ENCODE data around the gene KLHL2.
"Not testable (repeated sequence)": the region's sequence is repeated elsewhere in the genome, so short reads cannot be mapped to it uniquely, and the experiment has no call there.

Gene KLHL2

DNA sequence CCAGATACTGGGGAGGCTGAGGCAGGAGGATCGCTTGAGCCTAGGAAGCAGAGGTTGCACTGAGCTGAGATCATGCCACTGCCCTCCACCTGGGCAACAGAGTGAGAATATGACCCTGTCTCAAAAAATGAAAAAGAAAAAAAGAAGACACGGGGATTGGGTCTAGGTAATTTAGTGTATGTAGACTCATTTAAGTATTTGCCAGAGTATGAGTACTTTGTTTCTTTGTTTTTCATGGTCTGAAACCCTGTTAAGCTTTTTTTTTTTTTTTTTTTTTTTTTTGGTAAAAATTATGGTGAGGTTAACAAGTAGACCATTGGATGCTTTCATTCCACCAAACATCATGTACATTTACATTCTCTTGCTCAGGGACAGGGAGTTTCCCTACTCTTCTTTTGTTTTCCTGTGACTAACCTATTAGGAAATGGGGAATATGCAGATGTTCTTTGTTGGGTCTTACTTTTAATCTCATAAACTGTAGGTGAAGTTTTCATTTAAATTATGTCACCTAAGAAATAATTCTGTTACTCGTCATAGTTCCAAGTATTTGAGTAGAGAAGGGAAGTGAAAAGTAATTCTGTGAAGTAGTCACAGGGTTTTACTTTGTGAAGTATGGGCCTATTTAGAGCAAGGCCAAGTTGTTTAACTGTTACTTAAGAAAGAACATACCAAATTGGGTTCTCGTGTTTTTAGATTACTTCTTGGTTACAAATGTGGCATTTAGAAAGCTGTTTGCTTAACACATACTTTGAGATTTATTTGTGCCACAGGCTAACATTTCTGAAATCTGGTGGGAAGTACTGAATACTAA lies 25.5 kb downstream of the KLHL2 start:
- not testable (repeated sequence) for DNase-seq (ENCODE audit: low read depth)

DNA sequence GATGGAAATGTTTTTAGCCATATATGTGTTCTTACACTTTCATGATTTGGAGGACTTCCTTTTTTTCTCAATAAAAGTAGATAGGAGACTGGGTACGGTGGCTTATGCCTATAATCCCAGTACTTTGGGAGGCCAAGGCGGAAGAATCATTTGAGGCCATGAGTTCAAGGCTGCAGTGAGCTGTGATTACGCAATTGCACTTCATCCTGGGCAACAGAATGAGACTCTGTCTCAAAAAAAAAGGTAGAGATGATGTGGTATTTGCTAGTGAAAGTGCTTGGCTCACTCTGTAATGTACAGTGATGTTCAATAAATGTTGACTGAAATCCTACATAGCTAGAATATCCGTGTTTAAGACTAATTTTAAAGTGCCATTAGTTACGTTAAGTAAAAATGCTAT lies 27.4 kb downstream of the KLHL2 start:
- no peak for DNase-seq (ENCODE audit: low read depth)

DNA sequence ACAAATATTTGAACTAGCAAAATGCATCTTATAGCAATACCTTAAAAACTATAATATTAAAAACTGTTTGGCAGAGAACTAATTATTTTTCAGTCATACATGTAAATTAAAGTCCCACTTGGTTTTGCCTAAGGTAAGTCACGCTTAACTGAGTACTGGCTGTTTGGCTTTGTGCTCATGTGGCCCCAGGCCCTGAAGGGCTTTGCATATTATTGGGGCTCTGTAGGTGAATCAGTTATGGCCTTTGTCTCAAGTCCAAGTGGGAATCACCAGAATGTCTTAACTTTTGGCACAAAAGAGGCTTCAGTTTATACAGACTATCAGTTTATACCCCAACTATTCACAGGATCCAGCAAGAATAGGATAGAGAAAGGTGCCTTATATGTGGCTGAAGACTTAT lies 29.5 kb downstream of the KLHL2 start:
- DNase-seq (ENCODE audit: low read depth): not testable (repeated sequence)

DNA sequence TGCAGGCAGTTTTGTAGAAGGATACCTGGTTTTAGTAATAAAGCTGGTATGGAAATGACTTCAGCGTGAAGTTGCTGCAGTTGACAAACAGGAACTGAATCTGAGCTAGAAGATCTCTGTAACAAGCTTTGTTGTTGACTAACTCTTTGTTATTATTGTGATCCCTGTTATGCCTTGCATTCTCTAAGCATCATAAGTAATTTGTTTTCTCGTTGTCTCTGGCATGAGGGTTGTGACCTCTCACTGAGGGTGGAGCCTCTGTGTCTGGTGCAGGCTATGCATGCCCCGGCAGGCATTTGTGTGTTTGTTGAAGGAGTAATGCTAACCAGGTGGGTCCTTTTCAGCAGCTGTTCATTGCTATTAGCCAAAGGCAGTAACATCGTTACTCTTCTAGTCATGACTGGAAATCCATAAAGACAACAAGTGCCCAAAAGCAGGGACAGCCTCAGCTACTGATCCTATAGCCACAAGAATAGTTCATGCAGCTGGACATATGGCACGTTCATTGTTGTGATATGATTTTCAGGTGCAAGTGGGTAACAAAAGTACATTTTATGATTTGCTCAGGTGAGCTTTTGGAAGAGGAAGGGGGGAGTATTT lies 30.8 kb downstream of the KLHL2 start:
- DNase-seq (ENCODE audit: low read depth): not testable (repeated sequence)

DNA sequence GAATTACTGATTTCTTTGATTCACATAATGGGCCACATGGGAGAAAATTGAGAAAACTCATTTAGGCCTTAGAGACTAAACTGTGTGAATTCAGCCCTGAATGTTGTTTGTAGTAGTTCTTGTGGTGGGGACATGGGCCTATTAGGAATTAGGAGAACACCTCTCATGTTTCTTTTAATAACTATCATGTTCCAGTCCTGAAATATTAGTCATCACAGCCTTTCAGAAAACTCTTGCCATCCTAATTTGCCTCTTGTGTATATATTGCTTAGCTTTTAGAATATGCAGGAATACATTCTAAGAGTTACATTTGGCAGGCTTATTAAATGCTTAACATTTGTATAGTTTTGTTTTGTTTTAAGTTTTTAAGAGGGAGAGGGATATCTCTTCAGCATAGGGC lies 33.4 kb downstream of the KLHL2 start:
- not testable (repeated sequence) for DNase-seq (ENCODE audit: low read depth)

DNA sequence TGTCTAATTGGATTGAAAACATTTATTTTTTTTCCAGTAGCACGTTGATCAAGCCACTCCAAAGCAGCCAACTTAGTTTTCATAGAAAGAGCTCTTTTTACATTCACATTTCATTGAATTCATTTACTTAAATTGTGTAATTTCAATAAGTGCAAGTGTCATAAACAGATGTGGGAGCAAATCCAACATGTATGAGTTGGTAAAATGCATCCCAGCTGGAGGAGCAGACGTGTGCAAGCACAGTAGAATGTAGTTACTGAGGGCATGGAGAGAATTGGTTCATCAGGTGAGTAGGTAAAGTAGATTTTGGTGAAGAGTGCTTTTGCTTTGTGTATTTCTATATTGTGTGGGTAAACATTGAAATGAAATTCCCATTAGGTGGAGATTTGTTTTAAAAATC lies 36.8 kb downstream of the KLHL2 start:
- not testable (repeated sequence) for DNase-seq (ENCODE audit: low read depth)

DNA sequence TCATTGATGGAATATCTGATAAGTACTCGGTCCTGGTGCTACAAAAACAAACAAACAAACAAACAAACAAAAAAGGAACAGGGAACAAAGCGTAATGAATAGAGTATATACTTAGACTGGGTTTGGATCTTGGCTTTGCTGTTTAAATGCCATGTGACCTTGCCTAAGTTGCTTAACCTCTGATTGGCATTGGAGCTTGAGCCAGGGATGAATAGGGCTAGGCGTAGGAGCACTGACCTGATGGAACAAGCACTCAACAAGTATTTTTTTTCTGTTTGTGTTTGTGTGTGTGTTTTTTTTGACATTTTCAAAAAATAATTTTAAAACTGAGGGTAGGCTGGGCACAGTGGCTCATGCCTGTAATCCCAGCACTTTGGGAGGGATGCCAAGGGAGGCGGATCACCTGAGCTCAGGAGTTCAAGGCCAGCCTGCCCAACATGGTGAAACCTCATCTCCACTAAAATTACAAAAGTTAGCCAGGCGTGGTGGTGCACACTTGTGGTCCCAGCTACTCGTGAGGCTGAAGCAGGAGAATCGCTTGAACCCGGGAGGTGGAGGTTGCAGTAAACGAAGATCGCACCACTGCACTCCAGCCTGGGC lies 37.3 kb downstream of the KLHL2 start:
- DNase-seq (ENCODE audit: low read depth): not testable (repeated sequence)

DNA sequence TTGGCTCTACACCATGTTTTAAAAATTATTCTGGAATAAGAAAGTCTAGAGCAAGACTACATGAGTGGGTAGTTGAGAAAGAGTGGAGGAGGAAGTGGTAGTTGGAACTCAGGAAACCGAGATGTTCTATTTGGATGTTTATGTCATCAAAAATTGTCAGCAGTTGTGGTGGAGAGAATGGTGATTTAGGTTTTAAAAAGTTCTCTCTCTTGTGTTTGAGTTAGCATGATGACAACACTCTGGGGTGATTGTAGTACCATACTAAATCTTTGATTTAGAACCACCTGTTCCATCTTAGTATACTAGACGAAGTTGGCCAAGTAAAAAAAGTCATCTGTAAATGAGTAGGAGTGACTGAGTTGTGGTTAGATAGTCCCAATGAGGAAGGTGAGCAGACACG lies 40.7 kb downstream of the KLHL2 start:
- no peak for DNase-seq (ENCODE audit: low read depth)

DNA sequence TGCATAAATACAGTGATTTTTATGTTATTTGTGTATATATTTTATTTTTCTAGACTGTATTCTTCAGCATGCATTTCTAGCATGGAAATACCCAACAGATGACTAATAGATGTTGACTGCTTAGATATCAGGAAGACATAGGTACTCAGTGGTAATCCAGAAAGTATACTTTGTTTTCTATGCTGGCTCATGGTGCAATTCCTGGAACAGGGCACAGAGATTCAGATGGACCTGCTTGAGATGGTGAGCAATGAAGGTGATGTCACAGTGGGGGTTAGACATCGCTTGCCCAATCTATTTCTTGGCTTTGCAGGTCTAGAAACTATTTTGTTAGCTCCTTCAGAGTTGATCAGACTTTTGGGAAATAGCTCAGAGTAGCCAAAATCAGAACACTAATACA lies 41.5 kb downstream of the KLHL2 start:
- DNase-seq (ENCODE audit: low read depth): not testable (repeated sequence)

DNA sequence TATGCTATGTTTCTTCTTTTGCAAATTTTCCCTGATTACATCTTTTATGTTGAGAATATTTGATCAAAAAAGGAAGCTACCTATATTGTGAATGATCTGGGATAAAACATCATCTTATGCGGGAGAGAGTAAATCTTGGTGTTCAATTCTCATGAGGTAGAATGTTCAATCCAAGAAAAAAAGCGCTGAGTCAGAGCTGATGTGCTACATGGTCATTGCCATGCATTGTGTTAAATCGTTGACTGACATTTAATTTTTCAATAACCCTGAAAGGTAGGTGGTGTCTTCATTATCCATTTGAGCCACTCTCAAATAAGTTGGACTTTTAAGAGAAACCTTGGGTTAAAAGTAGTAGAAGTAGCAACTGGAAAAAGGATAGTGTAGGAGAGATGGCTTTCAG lies 47.4 kb downstream of the KLHL2 start:
- DNase-seq (ENCODE audit: low read depth): not testable (repeated sequence)

DNA sequence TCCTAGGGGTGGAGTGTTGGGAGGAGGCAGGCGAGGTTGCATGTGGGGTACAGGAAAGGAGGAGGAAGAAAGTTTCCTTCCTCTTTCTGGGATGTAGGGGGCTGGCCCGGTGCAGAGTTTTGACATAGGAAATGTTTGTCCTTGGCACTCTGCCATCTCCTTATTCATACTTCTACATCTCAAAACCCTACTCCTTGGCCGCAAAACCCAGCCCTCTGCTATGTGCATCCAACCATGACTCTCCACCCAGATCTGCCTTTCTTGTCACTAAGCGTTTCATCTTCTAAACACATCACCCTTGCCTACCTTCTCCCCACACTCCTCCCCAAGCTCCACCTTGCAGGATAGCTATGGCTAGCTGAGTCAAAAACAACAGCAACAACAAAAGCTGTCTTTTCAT lies 48.1 kb downstream of the KLHL2 start:
- peak; percentile 40 for DNase-seq (ENCODE audit: low read depth)

DNA sequence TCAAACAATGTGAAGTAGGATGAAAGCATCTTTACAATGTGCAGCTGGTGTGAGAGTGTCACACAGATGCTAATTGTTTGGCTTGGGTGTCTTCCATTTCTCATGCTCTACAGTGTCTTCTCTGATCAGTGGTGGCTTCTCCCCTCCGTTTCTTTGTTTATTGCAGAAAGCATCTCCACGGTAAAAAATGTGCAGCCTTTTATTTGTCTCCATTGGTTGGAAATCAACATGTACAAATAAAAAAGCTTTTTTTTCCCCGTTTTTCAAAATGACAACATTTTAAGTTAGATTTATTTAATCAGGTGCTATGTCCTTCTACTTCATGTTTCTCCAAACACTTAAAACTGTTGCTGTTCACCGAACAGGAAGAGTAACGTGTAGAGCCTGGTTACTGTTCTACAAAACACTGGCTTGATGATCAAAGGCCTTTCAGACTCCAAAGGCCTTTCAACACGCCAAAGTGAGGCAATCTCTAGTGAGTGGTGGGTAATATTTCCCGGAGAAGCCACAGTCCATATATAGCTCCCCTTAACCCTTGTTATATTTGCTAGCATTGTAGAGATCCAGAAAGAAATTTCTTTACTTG lies 48.8 kb downstream of the KLHL2 start:
- DNase-seq (ENCODE audit: low read depth): not testable (repeated sequence)

DNA sequence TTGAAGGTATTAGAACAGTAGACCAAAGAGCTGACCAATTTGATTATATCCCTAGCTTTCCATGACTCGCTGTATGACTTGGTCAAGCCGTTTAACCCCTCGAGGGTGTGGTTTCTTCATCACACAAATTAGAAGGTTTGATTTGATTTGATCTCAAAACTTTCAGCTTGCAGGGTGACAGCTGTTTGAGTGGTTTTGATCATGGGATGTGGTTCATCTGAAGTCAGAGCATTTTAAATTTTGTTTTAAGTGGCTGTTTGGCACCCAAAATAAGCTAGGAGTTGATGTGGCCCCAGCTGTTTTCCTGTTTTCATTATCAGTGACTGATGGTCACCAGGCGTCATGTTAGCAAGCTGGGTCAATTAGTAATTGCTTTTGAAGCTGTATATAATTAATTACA lies 52.4 kb downstream of the KLHL2 start:
- DNase-seq (ENCODE audit: low read depth): not testable (repeated sequence)

DNA sequence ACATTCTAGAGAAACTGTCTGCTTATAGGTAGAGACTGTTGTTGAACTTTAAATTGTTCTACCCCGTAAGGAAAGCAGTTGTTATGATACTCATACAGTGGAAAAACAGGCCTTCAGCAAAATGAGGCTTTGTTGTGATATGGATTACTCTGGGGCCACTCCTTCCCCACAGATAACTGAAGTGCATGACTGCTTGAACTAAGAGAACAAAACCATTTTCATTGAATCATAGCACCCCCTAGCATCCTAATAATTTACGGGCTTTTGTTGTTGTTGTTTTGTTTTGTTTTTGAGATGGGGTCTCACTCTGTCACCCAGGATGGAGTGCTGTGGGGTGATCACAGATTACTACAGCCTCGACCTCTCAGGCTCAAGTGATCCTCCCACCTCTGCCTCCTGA lies 54.9 kb downstream of the KLHL2 start:
- not testable (repeated sequence) for DNase-seq (ENCODE audit: low read depth)

DNA sequence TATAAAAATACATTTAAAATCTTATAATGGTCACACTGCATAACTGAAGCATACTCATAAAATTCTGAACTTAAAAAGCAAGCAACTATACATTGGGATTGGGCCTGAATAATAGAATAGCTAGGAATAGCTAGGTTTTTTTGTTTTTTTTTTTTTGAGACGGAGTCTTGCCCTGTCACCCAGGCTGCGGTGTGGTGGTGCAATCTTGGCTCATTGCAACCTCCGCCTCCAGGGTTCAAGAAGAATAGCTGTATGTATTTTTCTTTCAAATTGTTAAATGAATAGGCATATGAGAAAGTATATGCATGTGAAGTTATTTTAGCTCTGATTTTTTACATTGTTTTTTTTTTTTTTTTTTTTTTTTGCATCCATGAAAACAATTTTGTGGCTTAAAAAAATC lies 56.1 kb downstream of the KLHL2 start:
- not testable (repeated sequence) for DNase-seq (ENCODE audit: low read depth)

DNA sequence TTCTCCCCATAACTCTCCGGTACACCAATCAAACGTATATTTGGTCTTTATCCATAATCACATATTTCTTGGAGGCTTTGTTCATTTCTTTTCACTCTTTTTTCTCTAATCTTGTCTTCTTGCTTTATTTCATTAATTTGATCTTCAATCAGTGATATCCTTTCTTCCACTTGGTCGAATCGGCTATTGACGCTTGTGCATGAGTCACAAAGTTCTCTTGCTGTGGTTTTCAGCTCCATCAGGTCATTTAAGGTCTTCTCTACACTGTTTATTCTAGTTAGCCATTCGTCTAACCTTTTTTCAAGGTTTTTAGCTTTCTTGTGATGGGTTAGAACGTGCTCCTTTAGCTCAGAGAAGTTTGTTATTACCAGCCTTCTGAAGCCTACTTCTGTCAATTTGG lies 62.6 kb downstream of the KLHL2 start:
- not testable (repeated sequence) for DNase-seq (ENCODE audit: low read depth)

DNA sequence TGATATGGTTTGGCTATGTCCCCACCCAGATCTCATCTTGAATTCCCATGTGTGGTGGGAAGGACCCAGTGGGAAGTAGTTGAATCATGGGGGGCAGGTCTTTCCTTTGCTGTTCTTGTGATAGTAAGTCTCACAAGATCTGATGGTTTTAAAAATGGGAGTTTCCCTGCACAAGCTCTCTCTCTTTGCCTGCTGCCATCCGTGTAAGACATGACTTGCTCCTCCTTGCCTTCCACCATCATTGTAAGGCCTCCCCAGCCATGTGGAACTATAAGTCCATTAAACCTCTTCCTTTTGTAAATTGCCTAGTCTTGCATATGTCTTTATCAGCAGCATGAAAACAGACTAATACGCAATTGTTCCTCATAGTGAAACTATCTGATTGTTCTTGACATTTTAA lies 66.1 kb downstream of the KLHL2 start:
- DNase-seq (ENCODE audit: low read depth): not testable (repeated sequence)

DNA sequence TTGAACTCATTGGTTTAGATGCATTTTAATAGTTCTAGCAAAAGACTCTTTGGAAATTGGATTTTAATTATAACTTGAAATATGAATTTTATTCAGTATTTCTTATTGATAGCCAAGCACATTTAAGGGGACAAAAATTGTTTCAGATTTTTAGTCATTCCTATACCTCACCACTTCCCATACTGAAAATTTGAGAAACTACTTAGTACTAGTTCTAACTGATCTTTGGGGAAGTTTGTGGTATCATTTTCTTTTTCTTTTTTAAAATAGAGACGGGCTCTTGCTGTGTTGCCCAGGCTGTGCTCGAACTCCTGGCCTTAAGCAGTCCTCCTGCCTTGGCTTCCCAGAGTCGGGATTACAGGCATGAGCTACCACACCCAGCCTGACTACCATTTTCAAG lies 68.0 kb downstream of the KLHL2 start:
- DNase-seq (ENCODE audit: low read depth): not testable (repeated sequence)

DNA sequence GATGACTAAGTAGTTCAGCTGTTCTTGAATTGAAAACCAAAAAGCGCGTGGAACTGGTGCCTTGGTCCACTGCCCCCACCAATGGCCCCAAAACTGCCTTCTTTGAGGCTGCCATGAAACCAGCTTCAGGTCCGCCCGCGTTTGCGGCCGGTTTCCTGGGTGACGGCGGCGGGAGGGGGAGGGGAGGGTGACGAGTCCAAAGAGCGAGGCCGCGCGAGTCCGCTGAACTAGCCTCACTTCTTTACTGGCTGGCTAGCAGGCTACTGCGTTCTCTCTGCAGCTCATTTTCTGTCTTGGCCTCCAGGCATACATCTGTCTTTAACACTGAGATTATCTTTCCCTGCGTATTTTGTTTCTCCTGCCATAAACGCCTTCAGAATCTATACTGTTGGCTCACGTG lies 72.2 kb downstream of the KLHL2 start:
- DNase-seq (ENCODE audit: low read depth): not testable (repeated sequence)

DNA sequence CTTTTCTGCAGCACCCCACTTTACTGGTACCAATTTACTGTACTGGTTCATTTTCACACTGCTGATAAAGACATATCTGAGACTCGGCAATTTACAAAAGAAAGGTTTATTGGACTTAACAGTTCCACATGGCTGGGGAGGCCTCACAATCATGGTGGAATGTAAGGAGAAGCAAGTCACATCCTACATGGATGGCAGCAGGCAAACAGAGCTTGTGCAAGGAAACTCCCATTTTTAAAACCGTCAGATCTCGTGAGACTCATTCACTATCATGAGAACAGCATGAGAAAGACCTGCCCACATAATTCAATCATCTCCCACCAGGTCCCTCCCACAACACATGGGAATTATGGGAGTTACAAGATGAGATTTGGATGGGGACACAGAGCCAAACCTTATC lies 77.3 kb downstream of the KLHL2 start:
- DNase-seq (ENCODE audit: low read depth): not testable (repeated sequence)

DNA sequence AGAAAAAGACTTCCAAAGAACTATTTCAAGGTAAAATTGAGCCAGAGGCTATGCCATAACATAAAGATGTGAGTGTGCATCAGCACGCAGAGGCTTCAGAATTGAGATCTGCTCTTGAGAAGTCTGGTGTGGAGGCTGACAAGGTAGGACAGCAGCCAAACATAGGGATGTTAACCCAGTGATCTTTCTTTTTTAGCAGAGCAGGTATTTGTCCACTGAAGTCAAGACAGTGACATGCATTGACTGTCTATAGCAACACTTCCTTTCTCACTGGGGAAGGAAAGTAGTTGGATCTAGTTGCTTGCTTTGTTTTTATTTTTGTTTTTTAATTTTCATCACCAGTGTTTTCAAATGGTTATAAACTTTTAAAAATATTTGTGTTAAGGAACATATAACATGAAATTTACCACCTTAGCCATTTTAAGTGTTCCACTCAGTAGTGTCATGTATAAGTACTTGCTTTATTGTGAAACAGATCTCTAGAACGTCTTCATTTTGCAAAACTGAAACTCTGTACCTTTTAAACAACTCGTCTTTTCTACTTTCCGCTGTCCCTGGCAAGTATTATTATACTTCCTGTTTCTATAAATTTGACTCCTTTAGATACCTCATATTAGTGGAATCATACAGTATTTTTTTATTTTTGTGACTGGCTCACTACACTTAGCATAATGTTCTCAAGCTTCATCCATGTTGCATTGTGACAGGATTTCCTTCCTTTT lies 79.4 kb downstream of the KLHL2 start:
- DNase-seq (ENCODE audit: low read depth): not testable (repeated sequence)

DNA sequence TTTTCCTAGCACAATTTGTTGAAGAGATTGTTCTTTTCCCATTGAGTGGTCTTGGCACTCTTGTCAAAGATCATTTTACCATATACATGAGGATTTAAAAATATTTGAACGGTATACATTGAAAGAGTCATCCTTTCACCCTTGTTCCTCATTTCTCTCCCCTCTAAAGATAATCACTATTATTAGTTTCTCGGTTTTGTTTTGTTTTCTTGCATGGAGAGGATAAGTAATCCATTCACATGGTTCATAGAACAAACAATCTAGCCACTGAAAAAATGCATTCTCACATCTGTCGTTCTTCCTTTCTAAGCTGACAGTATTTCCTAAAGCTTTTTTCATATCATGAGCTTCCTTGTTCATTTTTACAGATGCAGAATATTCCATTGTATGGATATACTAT lies 80.9 kb downstream of the KLHL2 start:
- DNase-seq (ENCODE audit: low read depth): no peak

Data from T follicular helper cell (primary cell).